Activated CD4-positive, alpha-beta T cell treated with anti-CD3 and anti-CD28 coated beads, Interleukin-2, amount 50 U/mL, for 4 hours (primary cell): Measurements from ENCODE around the gene TMEM134.
"Not testable (repeated sequence)": the region's sequence is repeated elsewhere in the genome, so short reads cannot be mapped to it uniquely, and the experiment has no call there.

ENCODE experiments used
- DNase-seq, 2 experiments: peaks; one replicate each; pipeline ENCODE4 v3.0.0-alpha.2; 2020

The TMEM134 gene

DNA sequence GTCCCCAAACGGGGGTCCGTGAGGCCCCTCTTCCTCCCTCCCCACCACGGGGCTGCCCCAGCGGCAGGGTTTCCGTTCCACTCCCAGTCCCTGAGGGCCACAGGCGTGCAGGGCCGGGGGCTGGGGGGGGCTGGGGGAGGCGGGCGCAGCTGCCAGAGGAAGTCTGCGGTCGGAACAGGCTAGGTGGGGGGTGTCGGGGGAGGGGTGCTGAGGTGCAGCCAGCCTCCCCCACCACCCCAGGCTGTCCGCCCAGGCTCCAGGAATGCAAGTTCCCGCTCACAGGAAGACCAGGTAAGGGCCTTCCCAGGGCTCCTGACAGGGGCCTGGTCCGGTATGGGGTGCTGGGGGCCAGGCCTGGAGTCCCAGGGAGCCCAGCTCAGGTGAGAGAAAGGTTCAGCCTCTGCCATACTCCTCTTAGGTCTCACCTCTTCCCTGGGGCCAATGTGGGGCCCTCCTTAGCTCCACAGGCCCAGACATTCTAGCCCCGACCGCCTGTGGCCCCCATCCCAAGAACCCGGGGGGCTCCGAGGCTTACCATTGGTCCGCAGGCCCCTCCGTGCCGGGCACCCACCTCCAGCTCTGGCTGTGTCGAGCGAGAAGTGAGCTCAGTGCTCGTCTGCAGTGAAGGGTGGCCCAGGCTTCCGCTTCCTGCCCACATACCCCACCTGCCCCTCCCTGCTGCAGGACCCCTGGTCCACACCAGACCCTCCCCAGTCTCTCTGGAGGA lies 31.8 kb downstream of the TMEM134 start, which contains the start of gene PTPRCAP:
PTPRCAP (minus strand) TSS at position 601 of the 727 bp plus-strand sequence; CDS start at position 538, 63 bp downstream.
- DNase-seq: peak; percentile 55 to 60

DNA sequence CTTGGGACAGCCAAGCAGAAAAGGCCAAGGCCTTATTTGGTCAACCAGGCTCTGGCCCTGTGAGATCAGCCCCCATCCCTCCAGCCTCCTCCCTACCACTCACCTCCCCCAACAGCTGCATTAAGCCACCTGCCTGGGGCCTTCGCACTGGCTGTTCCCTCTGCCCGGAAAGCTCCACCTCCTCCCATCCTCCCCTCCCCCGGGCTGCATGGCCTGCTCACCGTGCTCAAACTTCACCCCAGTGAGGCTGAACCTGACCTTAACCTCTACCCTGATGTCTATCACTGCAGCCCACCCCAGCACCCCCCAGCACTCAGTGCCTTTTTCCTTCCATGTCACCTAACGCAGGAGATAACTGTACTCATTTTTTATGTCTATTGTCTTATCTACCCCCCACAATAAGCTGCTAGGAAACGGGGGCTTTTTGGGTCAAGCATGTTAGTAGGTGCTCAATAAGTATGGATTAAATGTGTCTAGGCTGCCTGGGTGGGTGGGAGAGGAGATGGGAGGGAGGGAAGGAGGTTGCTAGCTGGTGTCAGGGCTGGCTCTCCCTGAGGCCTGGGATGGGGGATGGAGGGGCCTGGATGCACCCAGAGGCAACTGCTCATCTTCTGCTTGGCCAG lies 32.5 kb downstream of the TMEM134 start:
- DNase-seq: peak; percentile 45 to 62

DNA sequence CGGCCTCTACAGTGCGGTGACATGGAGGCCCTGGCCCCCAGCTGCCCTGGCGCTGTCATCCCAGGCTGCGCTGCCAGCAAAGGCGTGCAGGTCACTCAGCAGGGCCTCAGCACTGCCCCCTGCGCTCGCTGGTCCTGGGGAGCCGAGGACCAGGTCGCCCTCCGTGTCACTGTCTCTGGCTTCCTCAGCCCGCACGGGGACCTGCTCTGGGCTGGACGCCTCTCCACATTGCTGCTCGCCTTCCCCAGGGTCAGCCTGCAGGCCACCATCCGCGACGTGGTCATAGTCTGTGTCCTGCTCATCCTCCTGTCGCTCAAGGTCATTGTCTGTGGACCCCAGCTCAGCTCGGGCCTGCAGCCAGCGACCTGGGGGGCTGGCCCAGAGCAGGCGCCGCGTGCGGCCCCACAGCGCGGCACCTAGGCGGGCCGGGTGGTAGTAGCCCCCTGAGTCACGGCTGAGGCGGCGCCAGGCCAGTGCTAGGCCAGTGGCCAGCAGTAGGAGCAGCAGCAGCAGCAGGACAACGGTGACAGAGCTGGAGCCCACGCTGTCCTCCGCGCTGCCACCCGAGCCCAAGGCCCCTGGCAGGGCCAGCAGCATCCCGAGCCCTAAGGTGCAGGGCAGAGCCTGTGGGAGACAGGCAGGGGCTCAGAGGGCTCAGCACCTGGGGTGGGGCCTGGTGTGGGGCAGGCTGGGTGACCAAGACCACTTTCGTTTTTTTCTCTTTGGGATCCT lies 33.2 kb downstream of the TMEM134 start:
- no peak for DNase-seq

DNA sequence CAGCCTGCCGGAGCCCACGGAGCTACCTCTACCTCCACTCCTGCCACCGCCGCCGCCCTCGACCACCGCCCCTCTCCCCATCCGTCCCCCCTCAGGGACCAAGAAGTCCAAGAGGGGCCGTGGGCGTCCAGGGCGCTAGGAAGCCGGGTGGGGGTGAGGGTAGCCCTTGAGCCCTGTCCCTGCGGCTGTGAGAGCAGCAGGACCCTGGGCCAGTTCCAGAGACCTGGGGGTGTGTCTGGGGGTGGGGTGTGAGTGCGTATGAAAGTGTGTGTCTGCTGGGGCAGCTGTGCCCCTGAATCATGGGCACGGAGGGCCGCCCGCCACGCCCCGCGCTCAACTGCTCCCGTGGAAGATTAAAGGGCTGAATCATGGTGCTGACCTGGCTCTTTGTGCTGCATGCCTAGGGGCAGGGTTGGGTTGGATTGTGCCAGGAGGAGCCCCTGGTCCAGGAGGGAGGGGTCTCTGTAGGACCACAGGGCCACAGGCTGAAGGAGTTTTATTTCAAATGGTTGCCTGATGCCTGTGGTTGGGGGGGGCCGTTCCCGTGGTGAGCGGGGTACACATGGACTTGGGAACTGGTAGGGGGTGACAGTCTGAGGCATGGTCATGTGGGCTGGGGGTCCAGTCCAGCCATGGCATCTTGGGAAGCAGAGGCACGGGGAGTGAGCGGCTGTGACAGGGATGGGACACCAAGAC lies 33.9 kb downstream of the TMEM134 start:
- no peak for DNase-seq

DNA sequence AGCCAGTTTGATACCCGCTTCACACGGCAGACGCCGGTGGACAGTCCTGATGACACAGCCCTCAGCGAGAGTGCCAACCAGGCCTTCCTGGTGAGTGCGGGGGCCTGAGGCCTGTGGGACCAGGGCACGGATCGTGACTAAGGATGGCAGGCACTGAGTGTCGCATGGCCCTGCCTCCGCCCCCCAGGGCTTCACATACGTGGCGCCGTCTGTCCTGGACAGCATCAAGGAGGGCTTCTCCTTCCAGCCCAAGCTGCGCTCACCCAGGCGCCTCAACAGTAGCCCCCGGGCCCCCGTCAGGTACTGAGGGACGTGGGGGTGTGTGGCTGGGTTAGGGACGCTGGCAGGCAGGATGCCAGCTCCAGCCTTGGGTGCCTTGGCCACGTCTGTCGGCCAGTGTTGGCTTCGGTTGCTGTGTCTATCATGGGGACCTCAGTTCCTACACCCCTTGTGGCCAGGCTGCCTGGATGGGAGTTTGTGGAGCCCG lies 34.6 kb downstream of the TMEM134 start:
- no peak for DNase-seq

DNA sequence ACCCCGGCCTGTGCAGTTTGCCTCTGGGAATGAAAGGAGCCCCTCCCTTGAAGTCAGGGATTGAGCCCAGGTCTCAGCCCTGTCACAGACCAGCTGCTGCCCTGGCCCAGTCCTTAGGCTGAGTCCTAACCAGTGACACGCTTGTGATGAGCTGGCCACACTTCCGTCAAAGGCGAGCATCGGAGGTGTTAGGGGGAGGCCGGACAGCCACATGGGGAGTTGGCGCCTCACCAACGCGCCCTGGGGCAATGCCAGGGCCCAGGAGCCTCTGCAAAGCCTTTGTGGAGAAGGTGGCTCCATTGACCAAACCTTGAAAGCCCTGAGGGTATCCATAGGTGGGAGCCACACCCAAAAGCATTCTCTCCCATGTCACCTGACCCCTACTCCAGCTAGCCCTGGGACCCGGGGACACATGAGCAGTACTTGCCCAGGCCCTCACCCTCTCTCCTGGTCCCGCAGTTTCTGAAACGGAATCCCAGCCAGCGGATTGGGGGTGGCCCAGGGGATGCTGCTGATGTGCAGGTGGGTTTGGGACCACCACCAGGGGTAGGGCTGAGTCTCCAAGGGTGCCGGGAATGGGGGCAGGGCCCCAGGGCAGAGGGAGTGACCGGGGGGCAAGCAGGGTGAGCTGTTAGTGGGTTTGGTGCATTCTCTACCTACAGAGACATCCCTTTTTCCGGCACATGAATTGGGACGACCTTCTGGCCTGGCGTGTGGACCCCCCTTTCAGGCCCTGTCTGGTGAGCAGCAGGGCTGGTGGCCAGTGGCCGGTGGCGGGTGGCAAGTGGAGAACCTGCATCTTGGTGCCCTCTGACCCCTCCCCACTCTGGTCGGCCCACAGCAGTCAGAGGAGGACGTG lies 35.3 kb downstream of the TMEM134 start:
- DNase-seq: no peak

DNA sequence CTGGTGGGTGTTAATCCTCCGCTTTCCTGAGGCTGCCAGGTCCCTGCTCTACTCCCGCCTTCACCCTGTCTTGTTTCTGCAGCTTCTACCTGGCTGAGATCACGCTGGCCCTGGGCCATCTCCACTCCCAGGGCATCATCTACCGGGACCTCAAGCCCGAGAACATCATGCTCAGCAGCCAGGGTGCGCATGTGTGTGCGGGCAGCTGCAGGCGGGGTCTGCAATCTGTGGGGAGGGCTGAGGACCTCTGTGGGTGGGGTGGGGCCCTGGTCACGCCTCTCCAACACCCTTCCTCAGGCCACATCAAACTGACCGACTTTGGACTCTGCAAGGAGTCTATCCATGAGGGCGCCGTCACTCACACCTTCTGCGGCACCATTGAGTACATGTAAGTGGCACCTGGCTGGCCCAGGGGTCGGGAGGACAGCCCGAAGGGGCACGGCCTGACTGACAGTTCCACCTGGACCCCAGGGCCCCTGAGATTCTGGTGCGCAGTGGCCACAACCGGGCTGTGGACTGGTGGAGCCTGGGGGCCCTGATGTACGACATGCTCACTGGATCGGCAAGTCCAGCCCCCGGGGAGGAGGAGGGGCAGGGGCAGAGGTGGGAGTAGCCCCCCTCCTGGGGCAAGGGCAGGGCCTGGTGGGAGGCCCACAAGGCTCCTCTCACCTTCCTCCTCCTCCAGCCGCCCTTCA lies 36.2 kb downstream of the TMEM134 start:
- no peak for DNase-seq

DNA sequence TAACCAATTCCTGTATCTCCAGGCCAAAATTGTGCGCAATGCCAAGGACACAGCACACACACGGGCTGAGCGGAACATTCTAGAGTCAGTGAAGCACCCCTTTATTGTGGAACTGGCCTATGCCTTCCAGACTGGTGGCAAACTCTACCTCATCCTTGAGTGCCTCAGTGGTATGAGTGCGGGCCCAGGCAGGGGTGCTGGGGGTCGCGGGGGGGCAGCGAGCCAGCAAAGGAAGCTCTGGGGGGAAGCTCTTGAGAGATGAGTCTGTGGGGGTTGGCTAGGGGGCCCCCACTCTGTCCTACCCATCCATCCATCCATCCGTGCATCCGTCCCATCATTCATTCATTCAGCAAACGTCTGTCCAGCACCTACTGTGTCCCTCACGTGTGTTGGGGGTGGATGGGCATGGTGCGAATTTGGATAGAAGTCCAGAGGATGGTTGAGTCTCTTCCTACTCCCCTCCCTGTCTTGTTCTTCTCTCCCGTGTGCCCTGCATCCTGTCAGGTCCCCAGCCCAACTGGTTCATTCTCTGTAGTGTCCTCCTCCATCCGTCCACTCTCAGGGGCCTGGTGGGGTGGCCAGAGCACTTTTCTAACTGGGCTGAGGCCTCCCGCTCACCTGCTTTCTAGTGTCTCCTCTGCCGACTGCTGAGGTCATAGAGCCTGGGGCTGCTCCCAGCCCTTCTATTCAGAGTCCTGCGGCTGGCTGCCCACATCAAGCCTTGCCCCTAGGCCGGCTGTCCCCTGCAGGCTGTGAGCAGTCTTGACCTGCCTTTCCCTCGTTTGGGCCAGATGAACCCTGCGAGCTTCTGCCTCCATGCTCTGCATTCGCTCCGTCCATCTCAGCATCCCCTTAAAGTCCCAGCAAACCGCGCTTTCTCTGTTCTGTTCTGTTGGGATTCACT lies 37.5 kb downstream of the TMEM134 start:
- DNase-seq: no peak

DNA sequence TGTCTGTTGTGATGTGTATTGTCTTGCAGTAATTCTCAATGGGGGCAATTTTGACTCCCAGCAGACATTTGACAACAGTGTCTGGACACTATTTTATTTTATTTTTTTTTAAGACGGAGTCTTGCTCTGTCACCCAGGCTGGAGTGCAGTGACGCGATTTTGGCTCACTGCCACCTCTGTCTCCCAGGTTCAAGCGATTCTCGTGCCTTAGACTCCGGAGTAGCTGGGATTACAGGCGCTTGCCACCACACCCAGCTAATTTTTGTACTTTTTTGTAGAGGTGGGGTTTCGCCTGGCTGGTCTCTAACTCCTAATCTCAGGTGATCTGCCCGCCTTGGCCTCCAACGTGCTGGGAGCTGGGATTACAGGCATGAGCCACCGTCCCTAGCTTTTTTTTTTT lies 39.3 kb downstream of the TMEM134 start:
- no peak for DNase-seq

DNA sequence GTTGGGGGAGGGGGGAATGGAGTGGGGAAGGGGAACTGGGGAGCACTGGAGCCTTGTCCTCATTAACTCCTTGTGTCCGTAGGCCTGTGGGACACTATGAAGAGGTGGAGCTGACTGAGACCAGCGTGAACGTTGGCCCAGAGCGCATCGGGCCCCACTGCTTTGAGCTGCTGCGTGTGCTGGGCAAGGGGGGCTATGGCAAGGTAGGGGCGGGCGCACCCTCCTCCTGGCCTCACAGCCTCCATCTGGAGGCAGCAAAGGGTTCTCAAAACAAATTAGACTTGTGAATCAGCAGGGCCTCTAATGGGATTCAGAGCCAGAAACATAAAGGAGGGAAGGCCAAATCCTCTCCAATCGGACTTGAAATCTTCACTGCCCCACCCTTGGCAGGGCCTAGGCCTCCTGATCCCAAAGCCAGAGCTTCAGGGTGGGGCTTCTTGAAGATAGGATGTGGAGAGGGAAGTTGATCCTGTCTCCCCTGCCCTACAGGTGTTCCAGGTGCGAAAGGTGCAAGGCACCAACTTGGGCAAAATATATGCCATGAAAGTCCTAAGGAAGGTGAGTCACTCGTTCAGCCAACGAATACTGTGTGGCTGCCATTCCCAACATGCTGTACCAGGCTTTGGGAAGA lies 39.9 kb downstream of the TMEM134 start:
- DNase-seq: no peak

DNA sequence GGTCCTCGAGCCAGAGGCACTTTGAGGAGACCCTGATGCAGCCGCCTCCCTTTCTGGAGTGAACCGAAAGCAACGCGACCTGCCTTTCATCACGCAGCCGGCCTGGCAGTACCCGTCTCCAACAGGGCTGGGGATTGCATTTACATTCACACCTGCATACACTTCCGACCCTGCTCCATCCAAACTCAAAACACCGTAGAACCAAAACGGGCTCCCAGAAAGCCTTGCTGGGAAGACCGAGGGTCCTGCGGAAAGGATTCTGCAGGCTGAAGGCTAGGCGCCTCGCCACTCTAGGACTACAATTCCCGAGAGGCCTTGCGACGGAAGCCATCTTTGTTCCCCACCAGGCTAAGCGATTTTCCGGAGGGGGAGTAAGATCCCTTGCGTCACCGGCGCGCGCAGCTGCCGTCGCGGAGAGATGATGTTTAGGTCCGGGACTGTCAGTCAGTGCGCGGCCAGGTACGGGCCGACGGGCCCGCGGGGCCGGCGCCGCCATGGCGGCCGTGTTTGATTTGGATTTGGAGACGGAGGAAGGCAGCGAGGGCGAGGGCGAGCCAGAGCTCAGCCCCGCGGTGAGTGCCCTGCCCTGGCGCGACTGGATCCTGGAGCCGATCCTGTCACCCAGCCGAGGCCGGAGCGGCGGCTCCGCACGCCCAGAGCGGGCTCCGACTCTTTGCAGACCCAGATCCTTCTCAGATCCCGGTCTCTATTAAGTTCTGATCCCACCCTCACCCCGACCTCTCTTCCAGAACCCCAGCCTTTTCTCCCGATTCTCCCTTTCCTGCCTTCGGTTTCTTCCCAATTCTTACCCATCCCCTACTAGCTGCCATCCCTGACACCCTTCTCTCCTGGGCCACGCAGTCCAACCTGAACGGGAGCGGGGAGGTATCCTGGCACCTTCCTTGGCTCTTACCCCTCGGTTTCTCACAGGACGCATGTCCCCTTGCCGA lies 40.7 kb downstream of the TMEM134 start, which contains the start of gene RPS6KB2:
RPS6KB2 (plus strand) TSS at position 443 of the 950 bp plus-strand sequence; CDS start at position 495, 52 bp downstream.
- peak; percentile 99 to 100 for DNase-seq

DNA sequence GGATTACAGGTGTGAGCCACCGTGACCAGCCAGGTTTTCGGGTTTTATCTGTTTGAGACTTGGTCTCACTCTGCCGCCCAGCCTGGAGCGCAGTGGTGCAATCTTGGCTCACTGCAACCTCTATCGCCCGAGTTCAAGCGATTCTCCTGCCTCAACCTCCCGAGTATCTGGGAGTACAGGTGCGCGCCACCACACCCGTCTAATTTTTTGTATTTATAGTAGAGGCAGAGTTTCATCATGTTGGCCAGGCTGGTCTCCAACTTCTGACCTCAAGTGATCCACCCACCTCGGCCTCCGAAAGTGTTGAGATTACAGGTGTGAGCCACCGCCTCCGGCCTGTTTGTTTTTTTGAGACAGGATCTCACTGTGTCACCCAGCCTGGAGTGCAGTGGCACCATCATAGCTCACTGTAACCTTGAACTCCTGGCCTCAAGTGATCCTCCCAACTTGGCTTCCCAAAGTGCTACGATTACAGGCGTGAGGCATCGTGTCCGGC lies 41.6 kb downstream of the TMEM134 start:
- DNase-seq: not testable (repeated sequence)

DNA sequence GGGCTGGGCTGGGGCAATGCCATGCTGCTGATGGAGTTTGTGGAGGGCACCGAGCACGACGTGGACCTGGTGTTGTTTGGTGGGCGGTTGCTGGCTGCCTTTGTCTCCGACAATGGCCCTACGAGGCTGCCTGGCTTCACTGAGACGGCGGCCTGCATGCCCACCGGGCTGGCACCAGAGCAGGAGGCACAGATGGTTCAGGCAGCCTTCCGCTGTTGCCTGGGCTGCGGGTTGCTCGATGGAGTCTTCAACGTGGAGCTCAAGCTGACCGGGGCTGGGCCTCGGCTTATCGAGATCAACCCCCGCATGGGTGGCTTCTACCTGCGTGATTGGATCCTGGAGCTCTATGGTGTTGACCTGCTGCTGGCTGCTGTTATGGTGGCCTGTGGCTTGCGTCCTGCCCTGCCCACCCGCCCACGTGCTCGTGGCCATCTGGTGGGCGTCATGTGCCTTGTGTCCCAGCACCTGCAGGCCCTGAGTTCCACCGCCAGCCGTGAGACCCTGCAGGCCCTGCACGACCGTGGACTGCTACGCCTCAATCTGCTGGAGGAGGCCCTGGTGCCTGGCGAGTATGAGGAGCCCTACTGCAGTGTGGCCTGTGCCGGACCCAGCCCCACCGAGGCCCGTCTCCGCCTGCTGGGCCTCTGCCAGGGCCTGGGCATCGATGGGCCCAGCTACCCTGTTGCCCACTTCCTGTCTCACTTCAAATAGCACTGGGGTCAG lies 45.0 kb downstream of the TMEM134 start:
- DNase-seq: no peak

DNA sequence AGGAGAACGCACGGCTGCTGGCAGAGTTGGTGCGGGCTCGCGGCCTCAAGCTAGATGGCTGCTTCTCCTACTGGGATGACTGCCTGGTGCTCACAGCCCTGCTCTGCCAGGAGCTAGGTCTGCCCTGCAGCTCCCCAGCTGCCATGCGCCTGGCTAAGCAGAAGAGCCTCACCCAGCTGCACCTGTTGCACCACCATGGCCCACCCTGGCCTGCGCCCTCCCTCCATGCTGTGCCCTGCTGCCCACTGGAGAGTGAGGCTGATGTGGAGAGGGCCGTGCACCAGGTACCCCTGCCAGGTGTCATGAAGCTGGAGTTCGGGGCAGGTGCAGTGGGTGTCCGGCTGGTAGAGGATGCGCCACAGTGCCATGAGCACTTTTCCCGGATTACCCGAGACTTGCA lies 45.6 kb downstream of the TMEM134 start:
- DNase-seq: no peak

DNA sequence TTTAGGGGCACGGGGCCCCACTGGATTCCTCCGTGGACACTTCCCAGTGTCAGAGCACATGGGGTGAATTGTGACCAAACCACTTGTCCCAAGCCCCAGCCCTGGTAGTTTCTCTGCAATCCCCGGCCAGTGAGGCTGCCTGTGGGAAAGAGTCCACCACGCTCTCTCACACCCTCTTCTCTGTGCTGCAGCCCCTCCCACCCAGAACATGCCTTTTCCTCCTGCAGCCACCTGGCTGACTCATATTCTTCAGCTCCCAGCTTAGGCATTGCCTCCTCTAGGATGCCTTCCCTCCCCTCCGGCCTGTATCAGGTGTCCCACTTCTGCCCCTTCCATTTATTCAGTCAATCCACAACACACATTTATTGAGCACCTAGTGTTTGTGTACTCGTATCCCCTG lies 46.2 kb downstream of the TMEM134 start:
- no peak for DNase-seq

DNA sequence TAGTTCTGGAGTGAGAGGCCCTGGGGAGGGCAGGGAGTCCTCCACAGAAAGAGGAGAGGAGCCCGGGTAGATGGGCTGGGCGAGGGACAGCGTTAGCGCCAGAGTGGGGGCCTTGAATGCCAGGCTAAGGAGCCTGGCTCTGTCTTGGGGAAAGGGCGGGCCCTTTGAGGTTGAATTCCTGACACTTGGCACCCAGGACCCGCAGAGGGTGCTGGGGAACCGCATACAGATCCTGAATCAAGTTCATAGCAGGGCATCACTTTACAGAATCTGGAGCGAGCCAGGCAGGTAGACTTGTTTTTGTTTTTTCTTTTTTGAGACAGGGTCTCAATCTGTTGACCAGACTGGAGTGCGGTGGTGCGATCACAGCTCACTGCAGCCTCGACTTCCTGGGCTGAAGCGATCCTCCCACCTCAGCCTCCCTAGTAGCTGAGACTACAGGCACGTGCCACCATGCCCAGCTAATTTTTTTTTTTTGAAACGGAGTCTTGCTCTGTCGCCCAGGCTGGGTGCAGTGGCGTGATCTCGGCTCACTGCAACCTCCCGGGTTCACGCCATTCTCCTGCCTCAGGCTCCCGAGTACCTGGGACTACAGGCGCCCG lies 47.5 kb downstream of the TMEM134 start:
- no peak for DNase-seq
